Ovary (tissue), 9 donors: ENCODE measurements around the gene HPSE2. TPM values are rescaled to one million over a fixed set of nuclear protein-coding genes. Genes with fewer than 3 reads are reported as not detected.

Experiments
- DNase-seq, 5 donors: peaks; one replicate each; pipeline ENCODE4 v3.0.0-alpha.2; 2019 to 2020
- H3K27ac ChIP-seq, 2 donors: fragments of 200-600 bp; one replicate each; pipeline versions ENCODE4 v1.5.1 to v1.8.0; 2019 to 2022
- H3K27me3 ChIP-seq: fragments of 200-600 bp; one replicate; pipeline ENCODE4 v1.8.0; 2022
- H3K36me3 ChIP-seq: fragments of 200-600 bp; sonication (generic); one replicate; pipeline ENCODE4 v1.5.1; 2019
- H3K4me1 ChIP-seq: one replicate; pipeline ENCODE4 v1.8.1; 2013; ENCODE audit warnings: mild to moderate bottlenecking, moderate library complexity; ENCODE audit not compliant: insufficient read depth
- H3K4me3 ChIP-seq: fragments of 200-600 bp; sonication (generic); one replicate; pipeline ENCODE4 v1.5.1; 2017
- H3K9me3 ChIP-seq, 2 donors: fragments of 200-600 bp in 1 of 2; sonication (generic) in 1 of 2; one replicate each; pipeline versions ENCODE4 v1.5.1 to v1.8.1; 2013 to 2019; ENCODE audit warnings: mild to moderate bottlenecking in 1 of 2, moderate library complexity in 1 of 2
- CTCF ChIP-seq, 3 donors: fragments of 450-650 bp in 2 of 3; fragments of 200-600 bp in 1 of 3; IDR thresholded peaks; one replicate each; pipeline versions ENCODE4 v1.5.1 to v1.8.0; 2016 to 2022; ENCODE audit warnings: antibody characterized with exemption in 3 of 3, mild to moderate bottlenecking in 1 of 3
- EP300 ChIP-seq: sonication (generic); formaldehyde crosslinking; IDR thresholded peaks from one replicate; pipeline ENCODE4 v1.6.1; 2017; ENCODE audit warnings: antibody characterized with exemption
- POLR2A ChIP-seq: fragments of 450-650 bp; IDR thresholded peaks from one replicate; pipeline ENCODE4 v1.6.1; 2017; ENCODE audit warnings: antibody characterized with exemption, mild to moderate bottlenecking, moderate library complexity
- WGBS, 3 donors: extraction: QIAGEN DNeasy Blood & Tissue Kit in 1 of 3; methylation state at CpG; one replicate each; pipeline versions ENCODE4 v1.1.5 to v1.1.7; 2013 to 2017; 5-methylcytosine and 5-hydroxymethylcytosine counted together
- intact Hi-C, 4 donors: fragments of 100-400 bp; cut with DNase I; formaldehyde crosslinking; loops; one replicate each; pipeline versions ENCODE4 v1.11.0 to v1.15.1; 2022 to 2023
- polyA plus RNA-seq, 2 donors: library from polyadenylated mRNA; stranded (reverse); fragments of 200-250 nt in 1 of 2; fragments of 350-450 nt in 1 of 2; fragmentation: Illumina TruSeq in 1 of 2; extraction: RNeasy Lipid Tissue Mini Kit (QIAGEN cat#74804) in 1 of 2; gene quantifications; one replicate each; pipeline ENCODE4 v1.2.3, GENCODE V29; 2013 to 2014
- total RNA-seq, 7 donors: library from RNA; depleted of rRNA in 2 of 7; stranded (reverse); fragments of >200 nt in 2 of 7; fragmentation: NEBNext Ultra II Directional in 3 of 7; extraction: Animal tissue kit (Norgen Biotek cat#: 25700) in 3 of 7; gene quantifications; one replicate each; pipeline versions ENCODE4 v1.1.0 to v1.2.4, GENCODE V29; 2016 to 2023
- donor health status: DM: no; HTN: no; CAD: no; lungs with moderate emphysema.
- donor health status: DM: no; HTN: no; CAD: no.
- donor health status: Bipolar disorder and iron deficiency.
- donor health status: DM: yes; HTN: yes; CAD: no.
- donor health status: DM: no; HTN: no; CAD: no.
- donor health status: DM: yes; HTN: yes; CAD: no.

The HPSE2 gene
- total and polyA plus RNA-seq, 9 donors = 0.07 to 1.2 (median 0.12) TPM; not detected in 4

GRCh38 chr10:99057936-99058690 lies 177.5 kb downstream of the HPSE2 start:
- intact Hi-C loops = no loop called here
- Histone ChIP-seq H3K4me1 (no peaks in the 10 kb centered on the region), H3K4me3 (no peak overlapping the region), H3K36me3 (no peaks in the 10 kb centered on the region), H3K9me3 (no peaks in the 10 kb centered on the region), H3K27me3 (no peaks in the 10 kb centered on the region), H3K27ac (no peak overlapping the region)
- DNase-seq = no peak
- no peak for TF ChIP-seq CTCF (IDR thresholded peaks at IDR 0.05)
- TF ChIP-seq POLR2A = no peak
- TF ChIP-seq EP300 = no peak
- 38 to 50% (median 46%) methylated on average over 4 of the region's 4 CpGs for WGBS, 3 donors

- intact Hi-C loops = no loop called here
- no peaks in the 10 kb centered on the region for H3K27me3 ChIP-seq
These were observed 190.0 kb downstream of the HPSE2 start for GRCh38 chr10:99045671-99046070.

GRCh38 chr10:99042051-99042771 lies 193.4 kb downstream of the HPSE2 start:
- WGBS, 3 donors = 87 to 91% (median 88%) methylated on average over 10 of the region's 10 CpGs
- intact Hi-C loops = no loop called here
- Histone ChIP-seq H3K9me3 (peaks cover 0 to 5% of the 10 kb centered on the region in 2 donors), H3K36me3 (no peaks in the 10 kb centered on the region), H3K27ac (no peak overlapping the region), H3K27me3 (no peaks in the 10 kb centered on the region), H3K4me3 (no peak overlapping the region), H3K4me1 (no peaks in the 10 kb centered on the region)
- no peak for TF ChIP-seq POLR2A
- TF ChIP-seq CTCF (IDR thresholded peaks at IDR 0.05) = no peak
- no peak for TF ChIP-seq EP300
- DNase-seq = no peak

More at GRCh38 chr10:99045671-99046070, 190.0 kb downstream of the HPSE2 start:
- Histone ChIP-seq H3K27ac (no peak overlapping the region), H3K4me1 (no peaks in the 10 kb centered on the region), H3K36me3 (no peaks in the 10 kb centered on the region), H3K9me3 (peaks cover 0 to 5% of the 10 kb centered on the region in 2 donors), H3K4me3 (no peak overlapping the region)
- no peak for DNase-seq
- no peak for TF ChIP-seq CTCF (IDR thresholded peaks at IDR 0.05)
- TF ChIP-seq EP300 = no peak
- TF ChIP-seq POLR2A = no peak

- Histone ChIP-seq H3K27me3 (no peaks in the 10 kb centered on the region), H3K4me3 (no peak overlapping the region), H3K36me3 (no peaks in the 10 kb centered on the region), H3K27ac (no peak overlapping the region), H3K4me1 (no peaks in the 10 kb centered on the region), H3K9me3 (peaks cover 0 to 5% of the 10 kb centered on the region in 2 donors)
- 93 to 100% (median 94%) methylated on average over 4 of the region's 4 CpGs for WGBS, 3 donors
- intact Hi-C loops = no loop called here
- DNase-seq = no peak
- TF ChIP-seq CTCF (IDR thresholded peaks at IDR 0.05) (no peak), EP300 (no peak), POLR2A (no peak)
These were observed 194.2 kb downstream of the HPSE2 start for GRCh38 chr10:99041468-99041867.
